AG04450 (cell line): ENCODE measurements around the gene SOS2. TPM values are rescaled to one million over a fixed set of nuclear protein-coding genes. Genes with fewer than 3 reads are reported as not detected.
A peak's percentile ranks its signal among the peaks of the same experiment; 100 is the strongest.

ENCODE experiments used
- CTCF ChIA-PET: fragments of 300-600, 350-600 bp; formaldehyde crosslinking; extraction: SDS; loops from one replicate; lab custom pipeline; 2022; ENCODE audit warnings: antibody characterized with exemption, inconsistent platforms; lab: Charles Lee
- POLR2A ChIA-PET: fragments of 350-600 bp; formaldehyde crosslinking; extraction: SDS; loops from one replicate; lab custom pipeline; 2021; ENCODE audit warnings: antibody characterized with exemption, inconsistent platforms; lab: Yijun Ruan, JAX
- DNase-seq: peaks from one replicate; pipeline ENCODE4 v3.0.0-alpha.2; 2011; ENCODE audit warnings: low read depth, low spot score
- H3K27ac ChIP-seq: one replicate; pipeline ENCODE4 v1.5.1; 2012; ENCODE audit warnings: low read depth, low read length, control low read depth
- H3K27me3 ChIP-seq: one replicate; pipeline ENCODE4 v1.6.0; 2012; ENCODE audit warnings: low read length; ENCODE audit not compliant: control insufficient read depth, insufficient read depth
- H3K4me3 ChIP-seq: 2 replicates; pipeline ENCODE4 v1.5.1; 2011; ENCODE audit warnings: mild to moderate bottlenecking, low read depth, low read length, control low read depth
- H3K9me3 ChIP-seq: 2 replicates; pipeline ENCODE4 v1.5.1; 2012; ENCODE audit warnings: low read length; ENCODE audit not compliant: control insufficient read depth, insufficient read depth
- polyA plus RNA-seq: library from polyadenylated mRNA; depleted of rRNA; stranded (reverse); fragments of >200 nt; gene quantifications from 2 replicates; pipeline ENCODE4 v1.2.3, GENCODE V29; 2011
- TF ChIP-seq, protein P1 (sequence below): IDR thresholded peaks from 2 replicates; pipeline ENCODE4 v1.5.1; 2011; ENCODE audit warnings: low read depth, low read length, control low read depth, inconsistent platforms

Gene SOS2
- polyA plus RNA-seq, 1 experiment: 17.8 TPM

DNA sequence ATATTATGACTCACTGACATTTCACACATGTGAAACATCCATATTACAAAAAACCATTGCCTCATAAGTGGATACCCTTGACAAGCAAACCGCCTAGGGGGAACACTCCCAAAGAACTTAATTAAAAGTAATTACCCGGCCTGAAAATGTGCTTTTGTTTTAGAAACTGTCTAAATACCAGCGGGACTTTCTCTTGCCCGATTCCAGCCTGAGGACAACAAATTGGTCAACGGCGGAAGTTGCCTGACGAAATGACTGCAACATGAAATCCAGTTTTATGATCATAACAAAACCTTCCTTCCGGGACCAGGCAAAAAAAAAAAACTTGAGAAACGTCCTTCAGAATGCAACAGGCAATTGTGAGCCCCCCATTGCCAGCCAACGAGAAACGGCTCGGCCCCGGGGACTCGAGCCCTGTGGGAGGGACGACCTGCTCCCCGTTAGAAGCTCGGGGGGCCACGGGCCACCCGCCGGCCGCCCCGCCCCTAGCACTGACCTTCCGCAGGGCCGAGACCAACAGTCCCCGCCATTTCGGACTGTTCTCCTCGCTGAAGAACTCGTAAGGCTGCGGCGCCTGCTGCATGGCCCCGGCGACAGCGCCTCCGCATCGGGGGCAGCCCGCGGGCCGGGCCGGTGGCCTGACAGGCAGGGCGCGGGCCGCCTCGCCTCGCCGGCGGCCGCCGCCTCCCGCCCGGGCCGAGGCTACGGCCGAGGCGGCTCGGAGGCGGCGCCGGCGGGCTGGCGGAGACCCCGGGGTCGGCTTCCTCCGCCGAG is 490 bp downstream of the SOS2 start:
- peak; percentile 7 for DNase-seq
- Histone ChIP-seq H3K4me3 (peak overlapping the region; percentile 77), H3K27me3 (no peaks in the 10 kb centered on the region), H3K9me3 (no peaks in the 10 kb centered on the region; the same call in 1 of the 2 replicates), H3K27ac (peak overlapping the region; percentile 93)
- ChIA-PET POLR2A (interaction anchor here (0.5 to 1.2 kb wide), 5 partner anchors 19 to 633 kb away, joined by 3 read pairs; no protein-coding TSS in a partner anchor), CTCF (interaction anchor here (0.5 kb wide), 1 partner anchor 55 kb away, joined by 3 read pairs; no protein-coding TSS in a partner anchor)
- TF ChIP-seq, protein P1, sequence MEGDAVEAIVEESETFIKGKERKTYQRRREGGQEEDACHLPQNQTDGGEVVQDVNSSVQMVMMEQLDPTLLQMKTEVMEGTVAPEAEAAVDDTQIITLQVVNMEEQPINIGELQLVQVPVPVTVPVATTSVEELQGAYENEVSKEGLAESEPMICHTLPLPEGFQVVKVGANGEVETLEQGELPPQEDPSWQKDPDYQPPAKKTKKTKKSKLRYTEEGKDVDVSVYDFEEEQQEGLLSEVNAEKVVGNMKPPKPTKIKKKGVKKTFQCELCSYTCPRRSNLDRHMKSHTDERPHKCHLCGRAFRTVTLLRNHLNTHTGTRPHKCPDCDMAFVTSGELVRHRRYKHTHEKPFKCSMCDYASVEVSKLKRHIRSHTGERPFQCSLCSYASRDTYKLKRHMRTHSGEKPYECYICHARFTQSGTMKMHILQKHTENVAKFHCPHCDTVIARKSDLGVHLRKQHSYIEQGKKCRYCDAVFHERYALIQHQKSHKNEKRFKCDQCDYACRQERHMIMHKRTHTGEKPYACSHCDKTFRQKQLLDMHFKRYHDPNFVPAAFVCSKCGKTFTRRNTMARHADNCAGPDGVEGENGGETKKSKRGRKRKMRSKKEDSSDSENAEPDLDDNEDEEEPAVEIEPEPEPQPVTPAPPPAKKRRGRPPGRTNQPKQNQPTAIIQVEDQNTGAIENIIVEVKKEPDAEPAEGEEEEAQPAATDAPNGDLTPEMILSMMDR: no peak

DNA sequence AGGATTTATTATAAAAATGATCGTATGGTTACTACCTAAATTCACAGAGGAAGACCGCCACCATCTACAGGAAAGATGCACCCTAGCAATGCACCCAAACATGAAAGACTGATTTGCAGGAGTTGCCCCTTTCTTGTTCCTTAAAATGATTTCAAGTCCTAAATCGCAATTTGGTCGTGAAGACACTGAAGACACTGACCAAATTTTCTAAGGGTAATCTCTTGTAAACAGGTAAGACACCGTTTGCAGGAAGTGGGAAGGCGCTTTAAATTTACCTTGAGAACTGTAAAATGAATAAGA is 1.0 kb downstream of the SOS2 start:
- ChIA-PET POLR2A (interaction anchor here (0.6 kb wide), 1 partner anchor 634 kb away, joined by 3 read pairs; no protein-coding TSS in a partner anchor), CTCF (no interaction called here)
- peak overlapping the region; percentile 77 for H3K4me3 ChIP-seq
- no peak for DNase-seq
- no peaks in the 10 kb centered on the region for H3K27me3 ChIP-seq
- no peak overlapping the region for H3K27ac ChIP-seq
- TF ChIP-seq, protein P1: no peak
- H3K9me3 ChIP-seq: no peaks in the 10 kb centered on the region; the same call in 1 of the 2 replicates

DNA sequence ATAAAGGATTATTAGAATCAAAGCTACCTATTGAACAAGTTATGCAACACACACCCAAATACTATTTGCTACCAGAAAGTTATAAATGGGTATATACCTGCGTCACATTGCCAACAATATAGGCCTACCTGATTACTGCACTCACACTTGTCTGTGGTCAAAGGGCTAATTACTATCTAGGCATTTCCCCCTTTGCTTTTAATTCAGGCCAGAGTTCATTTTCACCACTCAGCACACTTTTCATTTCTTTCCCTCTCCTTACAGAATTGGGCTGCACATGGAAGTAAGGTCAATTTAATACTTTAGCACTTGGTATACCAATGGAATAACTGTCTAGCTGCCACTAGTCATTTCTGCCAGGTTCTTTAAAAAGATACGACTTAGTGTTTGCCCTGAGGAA is 1.7 kb downstream of the SOS2 start:
- Histone ChIP-seq H3K4me3 (peak overlapping the region; percentile 77), H3K9me3 (no peaks in the 10 kb centered on the region; the same call in 1 of the 2 replicates), H3K27me3 (no peaks in the 10 kb centered on the region), H3K27ac (no peak overlapping the region)
- DNase-seq: no peak
- TF ChIP-seq, protein P1: no peak
- ChIA-PET CTCF (interaction anchor here (0.6 kb wide), 1 partner anchor 450 kb away, joined by 3 read pairs; no protein-coding TSS in a partner anchor), POLR2A (no interaction called here)

DNA sequence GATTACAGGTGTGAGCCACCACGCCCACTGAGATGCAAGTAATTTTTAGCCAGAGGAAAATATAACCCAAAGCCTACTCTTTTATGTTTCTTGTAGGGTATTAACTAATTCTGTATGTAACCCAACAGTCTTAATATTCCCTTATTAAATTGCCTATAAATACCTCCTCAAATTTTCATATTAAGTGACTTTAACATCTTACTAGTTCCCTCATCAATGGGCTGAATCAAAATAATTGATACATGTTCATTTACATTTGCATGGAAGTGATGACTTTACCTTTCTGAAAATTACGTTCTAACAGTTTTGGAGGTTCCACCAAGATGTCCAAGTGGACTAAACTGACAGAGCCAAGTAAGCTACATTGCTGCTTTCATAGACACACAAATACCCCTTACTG is 3.1 kb downstream of the SOS2 start:
- TF ChIP-seq, protein P1: no peak
- ChIA-PET POLR2A (no interaction called here), CTCF (interaction anchor here (1.2 kb wide), 1 partner anchor 376 kb away, joined by 3 read pairs; the partner anchor contains the start of gene NEMF)
- Histone ChIP-seq H3K9me3 (no peaks in the 10 kb centered on the region; the same call in 1 of the 2 replicates), H3K27me3 (no peaks in the 10 kb centered on the region), H3K4me3 (no peak overlapping the region), H3K27ac (no peak overlapping the region)
- no peak for DNase-seq

DNA sequence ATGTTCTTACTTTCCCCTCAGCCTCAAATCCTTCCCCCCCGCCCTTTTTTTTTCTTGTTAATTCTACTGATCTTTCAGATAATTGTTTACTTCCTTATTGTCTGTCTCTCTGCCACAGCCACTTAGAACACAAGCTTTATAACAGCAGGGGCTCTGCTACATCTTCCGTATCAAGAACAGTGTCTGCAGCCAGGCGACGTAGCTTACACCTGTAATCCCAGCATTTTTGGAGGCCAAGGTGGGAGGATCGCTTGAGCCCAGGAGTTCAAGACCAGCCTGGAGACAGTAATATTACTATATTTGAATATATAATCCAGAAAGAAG is 5.4 kb downstream of the SOS2 start:
- no peak overlapping the region for H3K4me3 ChIP-seq
- ChIA-PET POLR2A (no interaction called here), CTCF (interaction anchor here (0.6 kb wide), 1 partner anchor 431 kb away, joined by 4 read pairs; no protein-coding TSS in a partner anchor)
- no peaks in the 10 kb centered on the region; the same call in 1 of the 2 replicates for H3K9me3 ChIP-seq
- H3K27me3 ChIP-seq: no peaks in the 10 kb centered on the region
- no peak overlapping the region for H3K27ac ChIP-seq
- no peak for DNase-seq
- TF ChIP-seq, protein P1: no peak
